HepG2 (cell line): ENCODE measurements around the gene LGALS3. TPM values are rescaled to one million over a fixed set of nuclear protein-coding genes. Genes with fewer than 3 reads are reported as not detected.
A peak's percentile ranks its signal among the peaks of the same experiment; 100 is the strongest.

Source experiments
- ARNT2 ChIP-seq: sonication (generic); formaldehyde crosslinking; IDR thresholded peaks from 2 replicates; pipeline ENCODE4 v1.8.0; 2022; ENCODE audit warnings: mild to moderate bottlenecking, low read depth, missing genetic modification reagents, moderate library complexity
- ATM ChIP-seq: fragments of 450-650 bp; IDR thresholded peaks from 2 replicates; pipeline ENCODE4 v1.7.1; 2017; ENCODE audit warnings: mild to moderate bottlenecking, borderline replicate concordance
- EEA1 ChIP-seq: sonication (generic); formaldehyde crosslinking; IDR thresholded peaks from 2 replicates; pipeline ENCODE4 v1.5.1; 2020; ENCODE audit warnings: mild to moderate bottlenecking, missing genetic modification reagents, borderline replicate concordance
- FOXA1 ChIP-seq, 2 experiments: fragments of 450-650 bp in 1 of 2; sonication (generic) in 1 of 2; formaldehyde crosslinking in 1 of 2; IDR thresholded peaks; 2 replicates each; pipeline versions ENCODE4 v1.4.0 to v1.6.1; 2016 to 2020; ENCODE audit warnings: missing genetic modification reagents in 1 of 2
- HNRNPH1 ChIP-seq: fragments of 200-400 bp; formaldehyde crosslinking; optimal IDR thresholded peaks from 2 replicates; pipeline ENCODE3; 2017; ENCODE audit warnings: mild to moderate bottlenecking, low read depth, low read length
- HOXA7 ChIP-seq: sonication (generic); formaldehyde crosslinking; IDR thresholded peaks from 2 replicates; pipeline ENCODE4 v1.8.1; 2022; ENCODE audit warnings: mild to moderate bottlenecking, missing genetic modification reagents, moderate library complexity
- IRX3 ChIP-seq: sonication (generic); formaldehyde crosslinking; IDR thresholded peaks from 2 replicates; pipeline ENCODE4 v1.8.1; 2023; ENCODE audit warnings: mild to moderate bottlenecking, low read depth, missing genetic modification reagents, borderline replicate concordance
- JDP2 ChIP-seq: sonication (generic); formaldehyde crosslinking; IDR thresholded peaks from 2 replicates; pipeline ENCODE4 v1.8.1; 2022; ENCODE audit warnings: missing genetic modification reagents, borderline replicate concordance
- JUN ChIP-seq: sonication (generic); formaldehyde crosslinking; IDR thresholded peaks from 2 replicates; pipeline ENCODE4 v1.4.0; 2020; ENCODE audit warnings: mild to moderate bottlenecking, missing genetic modification reagents
- KAT8 ChIP-seq: IDR thresholded peaks from 2 replicates; pipeline ENCODE4 v1.6.1; 2016; ENCODE audit warnings: missing genetic modification reagents, missing compliant biosample characterization
- KDM4B ChIP-seq: sonication (generic); formaldehyde crosslinking; IDR thresholded peaks from 2 replicates; pipeline ENCODE4 v1.4.0; 2020; ENCODE audit warnings: missing genetic modification reagents
- KDM5A ChIP-seq: fragments of 200-600 bp; sonication (generic); IDR thresholded peaks from 2 replicates; pipeline ENCODE4 v1.7.0; 2018; ENCODE audit warnings: antibody characterized with exemption, mild to moderate bottlenecking, low read length, borderline replicate concordance
- KLF13 ChIP-seq: sonication (generic); formaldehyde crosslinking; IDR thresholded peaks from 2 replicates; pipeline ENCODE4 v1.4.0; 2020; ENCODE audit warnings: mild to moderate bottlenecking, missing genetic modification reagents
- KLF15 ChIP-seq: sonication (generic); formaldehyde crosslinking; IDR thresholded peaks from 2 replicates; pipeline ENCODE4 v1.8.1; 2023; ENCODE audit warnings: borderline replicate concordance, mild to moderate bottlenecking, inconsistent platforms, missing genetic modification reagents, mixed read lengths
- KLF9 ChIP-seq: IDR thresholded peaks from 2 replicates; pipeline ENCODE4 v1.6.1; 2016; ENCODE audit warnings: low read depth
- MED1 ChIP-seq: sonication (generic); formaldehyde crosslinking; IDR thresholded peaks from 2 replicates; pipeline ENCODE4 v1.4.0; 2020; ENCODE audit warnings: missing genetic modification reagents
- MIXL1 ChIP-seq: IDR thresholded peaks from 2 replicates; pipeline ENCODE4 v1.6.1; 2016
- NCOA5 ChIP-seq: sonication (generic); formaldehyde crosslinking; IDR thresholded peaks from 2 replicates; pipeline ENCODE4 v1.4.0; 2020; ENCODE audit warnings: missing genetic modification reagents
- SALL1 ChIP-seq: sonication (generic); formaldehyde crosslinking; IDR thresholded peaks from 2 replicates; pipeline ENCODE4 v1.8.0; 2022; ENCODE audit warnings: mild to moderate bottlenecking, missing genetic modification reagents
- SRF ChIP-seq: IDR thresholded peaks from 2 replicates; pipeline ENCODE4 v1.6.1; 2011; ENCODE audit warnings: mild to moderate bottlenecking, low read depth, low read length, moderate library complexity
- TGIF2 ChIP-seq: IDR thresholded peaks from 2 replicates; pipeline ENCODE4 v1.6.1; 2016; ENCODE audit warnings: control low read depth, missing compliant biosample characterization
- ZMYM4 ChIP-seq: sonication (generic); formaldehyde crosslinking; IDR thresholded peaks from 2 replicates; pipeline ENCODE4 v1.8.1; 2023; ENCODE audit warnings: mild to moderate bottlenecking, missing genetic modification reagents
- ZNF230 ChIP-seq: sonication (generic); formaldehyde crosslinking; IDR thresholded peaks from 2 replicates; pipeline ENCODE4 v1.4.0; 2020; ENCODE audit warnings: mild to moderate bottlenecking, missing genetic modification reagents
- ZNF24 ChIP-seq: fragments of 450-650 bp; IDR thresholded peaks from 2 replicates; pipeline ENCODE4 v1.6.1; 2017; ENCODE audit warnings: antibody characterized with exemption, mild to moderate bottlenecking
- ZNF430 ChIP-seq: sonication (generic); formaldehyde crosslinking; IDR thresholded peaks from 2 replicates; pipeline ENCODE4 v1.9.0; 2021; ENCODE audit warnings: mild to moderate bottlenecking, missing genetic modification reagents
- ZNF709 ChIP-seq: sonication (generic); formaldehyde crosslinking; IDR thresholded peaks from 2 replicates; pipeline ENCODE4 v1.5.0; 2020; ENCODE audit warnings: mild to moderate bottlenecking, missing genetic modification reagents
- ZSCAN30 ChIP-seq: sonication (generic); formaldehyde crosslinking; IDR thresholded peaks from 2 replicates; pipeline ENCODE4 v1.5.0; 2020; ENCODE audit warnings: mild to moderate bottlenecking, missing genetic modification reagents
- polyA plus RNA-seq, 8 experiments: library from polyadenylated mRNA; depleted of rRNA in 3 of 8; stranded (reverse) in 7 of 8; unstranded in 1 of 8; fragments of >200 nt; fragmentation: Illumina TruSeq in 4 of 8; extraction: Trizol in 4 of 8; gene quantifications; 2 replicates each; pipeline versions ENCODE4 v1.2.1 to v1.2.3, GENCODE V29; 2011 to 2016; ENCODE audit warnings: low read depth in 4 of 8, missing spikeins in 1 of 8, mixed read lengths in 1 of 8; ENCODE audit not compliant: insufficient read depth in 1 of 8
- total RNA-seq, 5 experiments: library from RNA; depleted of rRNA; stranded (reverse); fragments of >200 nt; fragmentation: Illumina TruSeq; extraction: Trizol; gene quantifications; 2 replicates each; pipeline ENCODE4 v1.2.3, GENCODE V29; 2016; ENCODE audit warnings: low read depth in 1 of 5
- TF ChIP-seq, protein P1 (sequence below): IDR thresholded peaks from 2 replicates; pipeline ENCODE4 v1.6.1; 2016; ENCODE audit warnings: low read depth, control low read depth
- TF ChIP-seq, protein P2 (sequence below): sonication (generic); formaldehyde crosslinking; IDR thresholded peaks from 2 replicates; pipeline ENCODE4 v1.4.0; 2020; ENCODE audit warnings: mild to moderate bottlenecking, missing genetic modification reagents
- TF ChIP-seq, protein P3 (sequence below): sonication (generic); formaldehyde crosslinking; IDR thresholded peaks from 2 replicates; pipeline ENCODE4 v1.4.0; 2020; ENCODE audit warnings: missing genetic modification reagents

LGALS3 gene
- total and polyA plus RNA-seq, 2 of the 13 experiments (the other 11 are each of a cell fraction or from before 2014, with no cell fraction given): 5.0 to 97.4 TPM

DNA sequence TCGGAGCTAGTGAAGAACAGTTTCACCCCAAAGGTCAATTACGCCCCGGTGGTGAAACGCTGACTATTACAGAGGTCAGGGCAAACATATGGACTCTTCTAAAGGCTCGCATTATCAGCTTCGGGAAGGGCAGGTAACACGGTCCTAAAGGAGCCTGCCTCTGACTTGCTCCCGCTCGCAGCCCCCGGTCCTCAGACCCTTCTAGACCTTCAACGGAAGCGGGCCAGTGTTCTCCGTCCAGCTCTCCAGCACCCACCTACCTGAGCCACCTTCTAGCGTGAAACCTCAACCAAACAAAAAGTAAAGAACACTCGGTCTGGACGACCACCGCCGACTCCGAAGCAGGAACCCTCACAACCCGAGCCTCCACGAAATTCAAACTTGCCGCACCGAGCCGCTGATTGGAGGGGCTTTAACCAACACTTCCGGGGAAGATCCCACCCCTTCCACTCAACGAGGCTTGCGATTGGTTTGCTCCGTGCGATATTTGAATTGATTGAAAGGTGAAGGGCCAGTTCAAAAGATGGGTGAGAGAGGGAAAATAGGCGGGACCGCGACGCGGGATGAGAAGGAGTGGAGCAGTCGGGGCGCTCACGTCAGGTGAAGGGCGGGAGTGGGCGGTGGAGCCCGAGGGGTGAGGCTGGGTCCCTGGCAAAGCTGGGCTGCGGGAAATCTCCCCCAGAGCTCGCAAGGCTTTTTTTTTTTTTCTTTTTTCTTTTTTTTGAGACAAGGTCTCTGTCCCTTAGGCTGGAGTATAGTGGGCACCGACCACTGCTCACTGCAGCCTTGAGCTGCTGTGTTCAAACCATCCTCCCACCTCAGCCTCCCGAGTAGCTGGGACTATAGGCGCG is 62.4 kb downstream of the LGALS3 start, which contains the start of gene DLGAP5 (continued):
- TF ChIP-seq ZNF709 (CRISPR knock-in tag) (no peak), TGIF2 (CRISPR knock-in tag) (peak; percentile 96), SALL1 (CRISPR knock-in tag) (peak; percentile 85), ATM (no peak), HOXA7 (CRISPR knock-in tag) (no peak), FOXA1 (IDR thresholded peaks at IDR 0.05) (no peak), FOXA1 (CRISPR knock-in tag; IDR thresholded peaks at IDR 0.05) (no peak), MIXL1 (CRISPR knock-in tag) (peak; percentile 7; the same call in 1 of the 2 replicates), KDM4B (CRISPR knock-in tag) (no peak), ZNF430 (CRISPR knock-in tag) (no peak), KAT8 (CRISPR knock-in tag) (peak; percentile 77), SRF (no peak), JDP2 (CRISPR knock-in tag) (no peak; the same call in 1 of the 2 replicates), ZNF230 (CRISPR knock-in tag) (no peak), ZNF24 (no peak), NCOA5 (CRISPR knock-in tag) (no peak), MED1 (CRISPR knock-in tag) (peak; percentile 36; the same call in 1 of the 2 replicates), KLF15 (CRISPR knock-in tag) (no peak), ARNT2 (peak; percentile 93), HNRNPH1 (no peak), KLF13 (no peak), KDM5A (peak; percentile 63; the same call in 1 of the 2 replicates), JUN (CRISPR knock-in tag) (no peak), ZSCAN30 (CRISPR knock-in tag) (no peak), EEA1 (CRISPR knock-in tag) (no peak), IRX3 (peak; percentile 74; the same call in 1 of the 2 replicates), KLF9 (CRISPR knock-in tag) (no peak), ZMYM4 (peak; percentile 94)
- TF ChIP-seq, protein P1, sequence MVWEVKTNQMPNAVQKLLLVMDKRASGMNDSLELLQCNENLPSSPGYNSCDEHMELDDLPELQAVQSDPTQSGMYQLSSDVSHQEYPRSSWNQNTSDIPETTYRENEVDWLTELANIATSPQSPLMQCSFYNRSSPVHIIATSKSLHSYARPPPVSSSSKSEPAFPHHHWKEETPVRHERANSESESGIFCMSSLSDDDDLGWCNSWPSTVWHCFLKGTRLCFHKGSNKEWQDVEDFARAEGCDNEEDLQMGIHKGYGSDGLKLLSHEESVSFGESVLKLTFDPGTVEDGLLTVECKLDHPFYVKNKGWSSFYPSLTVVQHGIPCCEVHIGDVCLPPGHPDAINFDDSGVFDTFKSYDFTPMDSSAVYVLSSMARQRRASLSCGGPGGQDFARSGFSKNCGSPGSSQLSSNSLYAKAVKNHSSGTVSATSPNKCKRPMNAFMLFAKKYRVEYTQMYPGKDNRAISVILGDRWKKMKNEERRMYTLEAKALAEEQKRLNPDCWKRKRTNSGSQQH: peak; percentile 99
- TF ChIP-seq, protein P2, sequence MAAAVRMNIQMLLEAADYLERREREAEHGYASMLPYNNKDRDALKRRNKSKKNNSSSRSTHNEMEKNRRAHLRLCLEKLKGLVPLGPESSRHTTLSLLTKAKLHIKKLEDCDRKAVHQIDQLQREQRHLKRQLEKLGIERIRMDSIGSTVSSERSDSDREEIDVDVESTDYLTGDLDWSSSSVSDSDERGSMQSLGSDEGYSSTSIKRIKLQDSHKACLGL (CRISPR knock-in tag): peak; percentile 33; the same call in 1 of the 2 replicates
- TF ChIP-seq, protein P3, sequence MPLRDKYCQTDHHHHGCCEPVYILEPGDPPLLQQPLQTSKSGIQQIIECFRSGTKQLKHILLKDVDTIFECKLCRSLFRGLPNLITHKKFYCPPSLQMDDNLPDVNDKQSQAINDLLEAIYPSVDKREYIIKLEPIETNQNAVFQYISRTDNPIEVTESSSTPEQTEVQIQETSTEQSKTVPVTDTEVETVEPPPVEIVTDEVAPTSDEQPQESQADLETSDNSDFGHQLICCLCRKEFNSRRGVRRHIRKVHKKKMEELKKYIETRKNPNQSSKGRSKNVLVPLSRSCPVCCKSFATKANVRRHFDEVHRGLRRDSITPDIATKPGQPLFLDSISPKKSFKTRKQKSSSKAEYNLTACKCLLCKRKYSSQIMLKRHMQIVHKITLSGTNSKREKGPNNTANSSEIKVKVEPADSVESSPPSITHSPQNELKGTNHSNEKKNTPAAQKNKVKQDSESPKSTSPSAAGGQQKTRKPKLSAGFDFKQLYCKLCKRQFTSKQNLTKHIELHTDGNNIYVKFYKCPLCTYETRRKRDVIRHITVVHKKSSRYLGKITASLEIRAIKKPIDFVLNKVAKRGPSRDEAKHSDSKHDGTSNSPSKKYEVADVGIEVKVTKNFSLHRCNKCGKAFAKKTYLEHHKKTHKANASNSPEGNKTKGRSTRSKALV (CRISPR knock-in tag): no peak
